Measurements from ENCODE around the gene SORBS1.

DNA sequence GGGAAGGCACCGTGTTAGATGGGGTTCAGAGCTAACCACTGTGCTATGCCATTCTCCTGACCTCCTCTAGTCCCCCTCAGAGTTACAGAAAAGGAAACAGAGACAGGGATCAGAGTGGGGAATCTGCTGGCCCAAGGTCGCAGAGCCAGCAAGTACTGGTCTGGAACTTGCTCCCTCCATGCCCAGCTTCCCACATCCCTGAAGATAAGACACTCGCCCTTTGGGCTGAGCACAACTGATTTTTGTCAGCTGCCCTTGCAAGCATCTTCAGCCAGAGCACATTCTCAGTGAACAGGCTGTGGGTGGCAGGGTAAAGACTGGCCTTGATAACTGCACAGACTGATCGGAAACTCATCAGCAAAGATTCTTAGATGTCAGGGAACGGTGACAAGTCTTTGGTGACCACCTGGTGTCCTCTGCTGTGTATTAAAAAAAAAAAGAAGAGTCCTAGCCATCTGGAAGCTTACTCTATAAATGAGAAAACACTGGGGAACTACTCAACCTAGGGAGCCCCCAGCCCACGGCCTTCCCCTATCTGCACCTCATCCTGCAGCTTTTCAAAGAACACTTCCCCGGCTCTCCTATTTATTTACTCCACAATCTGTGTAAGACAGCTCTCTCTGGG lies 1.3 kb upstream of the SORBS1 start:
- TF ChIP-seq CTCF (IDR thresholded peaks at IDR 0.05) (no peak), POLR2A (IDR thresholded peaks at IDR 0.05) (no peak)
